Fibroblast of lung (primary cell): ENCODE data around the gene VWCE. TPM values are rescaled to one million over a fixed set of nuclear protein-coding genes. Genes with fewer than 3 reads are reported as not detected.

Experiments
- DNase-seq, 2 donors: peaks; one replicate each; pipeline versions ENCODE4 v3.0.0 to v3.0.0-alpha.2; 2010; ENCODE audit warnings: low read depth in 2 of 2
- H2AFZ ChIP-seq: 2 replicates; pipeline ENCODE4 v1.5.1; 2012; ENCODE audit warnings: low read length, control low read depth, inconsistent platforms
- H3K27ac ChIP-seq: 2 replicates; pipeline ENCODE4 v1.5.1; 2011; ENCODE audit warnings: low read length, control low read depth; ENCODE audit not compliant: insufficient read depth
- H3K27me3 ChIP-seq: 2 replicates; pipeline ENCODE4 v1.5.1; 2011; ENCODE audit warnings: mild to moderate bottlenecking, low read length; ENCODE audit not compliant: control insufficient read depth, insufficient read depth
- H3K36me3 ChIP-seq: 2 replicates; pipeline ENCODE4 v1.5.1; 2011; ENCODE audit warnings: low read length; ENCODE audit not compliant: control insufficient read depth, insufficient read depth
- H3K4me1 ChIP-seq: 2 replicates; pipeline ENCODE4 v1.5.1; 2011; ENCODE audit warnings: low read length; ENCODE audit not compliant: control insufficient read depth, insufficient read depth; ENCODE audit errors: extremely low read depth
- H3K4me2 ChIP-seq: 2 replicates; pipeline ENCODE4 v1.5.1; 2011; ENCODE audit warnings: low read length, control low read depth; ENCODE audit not compliant: insufficient read depth; ENCODE audit errors: extremely low read depth
- H3K4me3 ChIP-seq, 4 experiments: fragments of 200-600 bp in 1 of 4; sonication (generic) in 1 of 4; replicated peaks in 1 of 4; 2 replicates each; pipeline ENCODE4 v1.5.1; 2011 to 2016; ENCODE audit warnings: low read length in 4 of 4, low read depth in 3 of 4, mild to moderate bottlenecking in 3 of 4, control low read depth in 2 of 4, inconsistent platforms in 1 of 4, mixed read lengths in 1 of 4; ENCODE audit not compliant: insufficient read depth in 1 of 4; ENCODE audit errors: control extremely low read depth in 1 of 4
- H3K79me2 ChIP-seq: 2 replicates; pipeline ENCODE4 v1.5.1; 2012; ENCODE audit warnings: mild to moderate bottlenecking, low read length, inconsistent platforms; ENCODE audit not compliant: control insufficient read depth, insufficient read depth
- H3K9ac ChIP-seq: 2 replicates; pipeline ENCODE4 v1.5.1; 2011; ENCODE audit warnings: mild to moderate bottlenecking, low read length, control low read depth; ENCODE audit not compliant: insufficient read depth
- H3K9me3 ChIP-seq: 2 replicates; pipeline ENCODE4 v1.5.1; 2012; ENCODE audit warnings: low read depth, low read length; ENCODE audit not compliant: control insufficient read depth, insufficient read depth
- H4K20me1 ChIP-seq: 2 replicates; pipeline ENCODE4 v1.5.1; 2011; ENCODE audit warnings: low read length; ENCODE audit not compliant: control insufficient read depth, insufficient read depth; ENCODE audit errors: extremely low read depth
- CTCF ChIP-seq, 2 donors: IDR thresholded peaks in 1 of 2; conservative IDR thresholded peaks in 1 of 2; 1 replicate in 1 of 2; 2 replicates in 1 of 2; pipeline ENCODE4 v1.5.1; 2011 to 2012; ENCODE audit warnings: low read length in 2 of 2, control low read depth in 1 of 2, inconsistent platforms in 1 of 2, low read depth in 1 of 2, mild to moderate bottlenecking in 1 of 2
- EZH2 ChIP-seq: IDR thresholded peaks from 2 replicates; pipeline ENCODE4 v1.5.1; 2012; ENCODE audit warnings: low read length, control low read depth, mild to moderate bottlenecking; ENCODE audit errors: missing control alignments
- polyA plus RNA-seq, 2 donors: library from polyadenylated mRNA; depleted of rRNA in 1 of 2; stranded (reverse) in 1 of 2; unstranded in 1 of 2; fragments of >200 nt; gene quantifications; 2 replicates each; pipeline ENCODE4 v1.2.1, GENCODE V29; 2011 to 2012; ENCODE audit warnings: missing spikeins in 1 of 2
- total RNA-seq: library from RNA; depleted of rRNA; stranded (reverse); fragments of >200 nt; gene quantifications from 2 replicates; pipeline ENCODE4 v1.2.1, GENCODE V29; 2014

The VWCE gene
- total and polyA plus RNA-seq, 2 donors (not counting 1 experiment from before 2014, with no cell fraction given): 0.30 to 1.7 TPM

GRCh38 chr11:61266602-61267001 lies 28.5 kb downstream of the VWCE start:
- DNase-seq: peak in 1 of 2 donors; percentile 37
- no peak overlapping the region for H2AFZ ChIP-seq
- no peaks in the 10 kb centered on the region for H4K20me1 ChIP-seq
- no peaks in the 10 kb centered on the region for H3K9me3 ChIP-seq
- no peaks in the 10 kb centered on the region for H3K27me3 ChIP-seq
- no peak for TF ChIP-seq EZH2
- no peak for TF ChIP-seq CTCF (conservative IDR thresholded peaks at IDR 0.05 in 1 of 2, IDR thresholded peaks at IDR 0.05 in 1 of 2; ENCODE audit: low read depth in 1 of 2, low read length in 2 of 2)
- no peak overlapping the region for H3K9ac ChIP-seq
- no peak overlapping the region for H3K4me3 ChIP-seq
- no peak overlapping the region for H3K4me2 ChIP-seq
- no peaks in the 10 kb centered on the region for H3K79me2 ChIP-seq
- no peak overlapping the region for H3K27ac ChIP-seq
- no peaks in the 10 kb centered on the region for H3K4me1 ChIP-seq
- H3K36me3 ChIP-seq: no peaks in the 10 kb centered on the region

- H3K79me2 ChIP-seq: no peaks in the 10 kb centered on the region
- no peak overlapping the region for H3K9ac ChIP-seq
- DNase-seq: no peak
- no peaks in the 10 kb centered on the region for H3K4me1 ChIP-seq
- no peak overlapping the region for H2AFZ ChIP-seq
- no peaks in the 10 kb centered on the region for H3K27me3 ChIP-seq
- H3K4me2 ChIP-seq: no peak overlapping the region
- H3K27ac ChIP-seq: no peak overlapping the region
- no peaks in the 10 kb centered on the region for H3K9me3 ChIP-seq
- H4K20me1 ChIP-seq: no peaks in the 10 kb centered on the region
- no peak for TF ChIP-seq CTCF (conservative IDR thresholded peaks at IDR 0.05 in 1 of 2, IDR thresholded peaks at IDR 0.05 in 1 of 2; ENCODE audit: low read depth in 1 of 2, low read length in 2 of 2)
- no peak for TF ChIP-seq EZH2
- H3K4me3 ChIP-seq: no peak overlapping the region
- no peaks in the 10 kb centered on the region for H3K36me3 ChIP-seq
Observed at GRCh38 chr11:61265357-61265756, 29.8 kb downstream of the VWCE start.

- Histone ChIP-seq H3K79me2 (no peaks in the 10 kb centered on the region), H2AFZ (no peak overlapping the region), H4K20me1 (no peaks in the 10 kb centered on the region), H3K9me3 (no peaks in the 10 kb centered on the region), H3K4me3 (no peak overlapping the region), H3K9ac (no peak overlapping the region), H3K4me1 (no peaks in the 10 kb centered on the region), H3K27ac (no peak overlapping the region), H3K27me3 (no peaks in the 10 kb centered on the region), H3K36me3 (no peaks in the 10 kb centered on the region), H3K4me2 (no peak overlapping the region)
- no peak for TF ChIP-seq CTCF (conservative IDR thresholded peaks at IDR 0.05 in 1 of 2, IDR thresholded peaks at IDR 0.05 in 1 of 2; ENCODE audit: low read depth in 1 of 2, low read length in 2 of 2)
- no peak for TF ChIP-seq EZH2
- no peak for DNase-seq
Observed at GRCh38 chr11:61264795-61265194, 30.3 kb downstream of the VWCE start.
